ENCODE results near the gene ARHGAP24. TPM values are rescaled to one million over a fixed set of nuclear protein-coding genes. Genes with fewer than 3 reads are reported as not detected.

ARHGAP24 gene
- total and polyA plus RNA-seq, 2 experiments from 2014 or later, result 0.21 to 0.36 TPM

GRCh38 chr4:85717351-85717750, 242.4 kb downstream of the ARHGAP24 start:
- no peaks in the 10 kb centered on the region for H3K79me2 ChIP-seq (replicated peaks; ENCODE audit: insufficient read depth)
- H2AFZ ChIP-seq, result no peak overlapping the region
- H3F3A ChIP-seq (replicated peaks; ENCODE audit: low read depth), result no peaks in the 10 kb centered on the region
- no peaks in the 10 kb centered on the region for H4K20me1 ChIP-seq (replicated peaks; ENCODE audit: insufficient read depth)
- no peaks in the 10 kb centered on the region for H3K27me3 Mint-ChIP-seq (ENCODE audit: insufficient read depth, low read depth, poor library complexity)
- H3K27ac Mint-ChIP-seq, result no peak overlapping the region
- H3K4me2 ChIP-seq, result no peak overlapping the region
- no peaks in the 10 kb centered on the region for H3K36me3 Mint-ChIP-seq (ENCODE audit: low read depth)
- no peaks in the 10 kb centered on the region for H3K4me1 Mint-ChIP-seq
- no peaks in the 10 kb centered on the region for H3K36me3 ChIP-seq (ENCODE audit: insufficient read depth)
- no peak overlapping the region for H3K27ac ChIP-seq (ENCODE audit: low read depth)
- H3K9me2 ChIP-seq (ENCODE audit: insufficient read depth), result no peaks in the 10 kb centered on the region
- H3K4me3 Mint-ChIP-seq, result no peak overlapping the region
- TF ChIP-seq CTCF (conservative IDR thresholded peaks at IDR 0.05; ENCODE audit: low read depth in 2 of 2) (no peak), ZNF462 (CRISPR knock-in tag; IDR thresholded peaks at IDR 0.05) (no peak)
- no peaks in the 10 kb centered on the region for H3K9me3 Mint-ChIP-seq
- H3K4me1 ChIP-seq (ENCODE audit: insufficient read depth), result no peaks in the 10 kb centered on the region
- ATAC-seq (no peak), DNase-seq (ENCODE audit: low spot score) (no peak)
- H3K27me3 ChIP-seq (ENCODE audit: insufficient read depth), result no peaks in the 10 kb centered on the region
- no peak overlapping the region for H3K4me3 ChIP-seq

GRCh38 chr4:85717847-85718246, 242.9 kb downstream of the ARHGAP24 start:
- Histone ChIP-seq H3K9me2 (ENCODE audit: insufficient read depth) (no peaks in the 10 kb centered on the region), H3K27ac (ENCODE audit: low read depth) (no peak overlapping the region), H4K20me1 (replicated peaks; ENCODE audit: insufficient read depth) (no peaks in the 10 kb centered on the region), H3K79me2 (replicated peaks; ENCODE audit: insufficient read depth) (no peaks in the 10 kb centered on the region), H3K27me3 (ENCODE audit: insufficient read depth) (no peaks in the 10 kb centered on the region), H2AFZ (no peak overlapping the region), H3K4me3 (no peak overlapping the region), H3K4me2 (no peak overlapping the region), H3F3A (replicated peaks; ENCODE audit: low read depth) (no peaks in the 10 kb centered on the region), H3K36me3 (ENCODE audit: insufficient read depth) (no peaks in the 10 kb centered on the region), H3K4me1 (ENCODE audit: insufficient read depth) (no peaks in the 10 kb centered on the region)
- Mint-ChIP-seq H3K27ac (no peak overlapping the region), H3K4me3 (no peak overlapping the region), H3K27me3 (ENCODE audit: insufficient read depth, low read depth, poor library complexity) (no peaks in the 10 kb centered on the region), H3K4me1 (no peaks in the 10 kb centered on the region), H3K9me3 (no peaks in the 10 kb centered on the region), H3K36me3 (ENCODE audit: low read depth) (no peaks in the 10 kb centered on the region)
- TF ChIP-seq CTCF (conservative IDR thresholded peaks at IDR 0.05; ENCODE audit: low read depth in 2 of 2) (no peak), EZH2phosphoT487 (IDR thresholded peaks at IDR 0.05; ENCODE audit: unreplicated experiment) (no peak), STAT1 (IDR thresholded peaks at IDR 0.05; ENCODE audit: unreplicated experiment) (no peak), ZNF114 (CRISPR knock-in tag; IDR thresholded peaks at IDR 0.05) (no peak)
- ATAC-seq (no peak), DNase-seq (ENCODE audit: low spot score) (no peak)
